ENCODE results near the gene AAK1.
"Not testable (repeated sequence)": the region's sequence is repeated elsewhere in the genome, so short reads cannot be mapped to it uniquely, and the experiment has no call there.

AAK1 gene

DNA sequence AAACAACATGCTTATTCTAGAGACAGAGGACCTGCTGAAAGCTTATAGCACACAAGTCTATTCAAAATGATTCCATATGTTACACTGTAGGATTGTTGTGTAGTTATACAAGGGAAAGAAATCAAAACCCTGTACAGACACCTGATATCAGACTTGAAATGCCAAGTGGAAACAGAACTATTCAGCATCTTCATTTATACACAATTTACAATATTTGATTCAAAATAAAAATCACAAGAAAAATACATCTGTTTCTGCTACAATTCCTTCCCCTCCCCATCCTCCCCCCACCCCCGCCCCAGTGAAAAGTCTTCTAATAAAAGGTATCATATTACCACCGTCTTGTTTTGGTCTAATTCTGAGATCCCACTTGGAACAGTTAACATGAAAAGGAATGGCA, 168.9 kb downstream of the AAK1 start:
- no peak for DNase-seq

DNA sequence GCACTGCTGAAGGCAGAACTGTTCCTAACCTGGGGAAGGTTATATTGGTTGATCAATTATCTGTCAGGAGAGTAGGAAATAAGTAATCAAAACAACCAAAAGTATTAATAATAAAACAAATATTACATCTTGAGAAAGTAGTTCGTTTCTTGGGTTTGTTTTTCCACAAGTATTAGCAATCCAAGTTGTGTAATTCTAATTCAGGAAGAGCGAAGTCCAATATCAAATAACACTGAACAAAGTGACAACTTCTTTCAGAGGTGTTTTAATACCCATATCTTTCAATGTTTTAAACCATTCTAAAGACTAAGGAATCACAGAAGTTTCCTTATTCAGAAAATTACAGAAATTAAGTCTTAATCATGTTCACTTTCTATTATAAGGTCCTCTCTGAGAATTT, 171.7 kb downstream of the AAK1 start:
- DNase-seq: no peak

DNA sequence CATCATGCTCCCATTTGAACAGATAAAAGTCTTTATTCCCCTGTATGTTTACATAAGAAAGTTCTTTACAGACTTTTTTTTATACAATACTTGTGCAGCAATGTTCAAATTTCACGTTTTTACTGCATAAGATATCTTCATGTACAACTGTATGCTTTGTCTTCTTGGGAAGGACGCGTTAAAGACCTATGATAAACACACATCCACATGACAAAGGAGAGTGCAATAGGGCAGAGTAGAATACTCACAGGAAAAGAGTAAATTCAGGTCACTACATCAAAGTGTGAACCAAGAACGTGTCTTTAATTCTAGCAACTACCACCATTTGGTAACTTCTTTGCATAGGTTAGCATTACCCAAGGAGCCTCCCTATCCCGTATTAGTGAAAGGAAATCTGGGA, 172.6 kb downstream of the AAK1 start:
- no peak for DNase-seq

GRCh38 chr2:69469784-69470183, 173.8 kb downstream of the AAK1 start:
- no peak for DNase-seq

DNA sequence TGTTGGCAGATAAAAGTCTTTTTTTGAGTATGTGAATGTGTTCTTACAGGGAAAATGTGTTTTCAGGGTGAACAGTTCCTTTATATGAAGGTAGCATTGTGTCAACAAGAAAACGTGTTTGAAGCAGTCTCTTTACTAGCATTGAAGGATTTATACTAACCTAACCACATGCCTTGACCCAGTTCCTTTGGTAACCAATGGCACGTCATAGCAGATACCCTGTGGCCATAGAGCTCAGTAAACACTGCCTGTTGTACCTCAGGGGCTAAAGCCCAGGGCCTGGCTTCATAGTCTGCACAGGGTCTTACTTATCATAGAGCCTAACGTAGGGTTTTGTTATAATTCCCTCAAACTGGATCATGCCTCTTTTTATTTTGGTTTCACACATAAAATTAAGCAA, 174.2 kb downstream of the AAK1 start:
- no peak for DNase-seq

DNA sequence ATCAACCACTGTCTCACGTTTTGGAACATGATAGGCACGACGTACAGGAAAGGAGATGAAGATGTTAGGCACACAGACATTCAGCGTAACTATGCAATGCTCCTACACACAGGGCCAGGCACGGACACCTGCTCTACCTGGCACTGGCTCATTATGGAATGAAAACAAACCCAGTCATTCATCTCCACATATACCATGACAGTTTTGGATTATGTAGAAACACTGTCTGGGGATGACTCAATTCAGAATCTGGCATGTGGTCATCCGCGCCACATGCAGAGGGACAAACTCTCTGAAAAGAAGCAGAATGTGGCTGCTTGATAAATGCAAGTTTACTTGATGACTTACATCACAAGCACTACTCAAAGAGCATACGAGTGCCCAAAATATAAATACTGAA, 176.8 kb downstream of the AAK1 start:
- no peak for DNase-seq

DNA sequence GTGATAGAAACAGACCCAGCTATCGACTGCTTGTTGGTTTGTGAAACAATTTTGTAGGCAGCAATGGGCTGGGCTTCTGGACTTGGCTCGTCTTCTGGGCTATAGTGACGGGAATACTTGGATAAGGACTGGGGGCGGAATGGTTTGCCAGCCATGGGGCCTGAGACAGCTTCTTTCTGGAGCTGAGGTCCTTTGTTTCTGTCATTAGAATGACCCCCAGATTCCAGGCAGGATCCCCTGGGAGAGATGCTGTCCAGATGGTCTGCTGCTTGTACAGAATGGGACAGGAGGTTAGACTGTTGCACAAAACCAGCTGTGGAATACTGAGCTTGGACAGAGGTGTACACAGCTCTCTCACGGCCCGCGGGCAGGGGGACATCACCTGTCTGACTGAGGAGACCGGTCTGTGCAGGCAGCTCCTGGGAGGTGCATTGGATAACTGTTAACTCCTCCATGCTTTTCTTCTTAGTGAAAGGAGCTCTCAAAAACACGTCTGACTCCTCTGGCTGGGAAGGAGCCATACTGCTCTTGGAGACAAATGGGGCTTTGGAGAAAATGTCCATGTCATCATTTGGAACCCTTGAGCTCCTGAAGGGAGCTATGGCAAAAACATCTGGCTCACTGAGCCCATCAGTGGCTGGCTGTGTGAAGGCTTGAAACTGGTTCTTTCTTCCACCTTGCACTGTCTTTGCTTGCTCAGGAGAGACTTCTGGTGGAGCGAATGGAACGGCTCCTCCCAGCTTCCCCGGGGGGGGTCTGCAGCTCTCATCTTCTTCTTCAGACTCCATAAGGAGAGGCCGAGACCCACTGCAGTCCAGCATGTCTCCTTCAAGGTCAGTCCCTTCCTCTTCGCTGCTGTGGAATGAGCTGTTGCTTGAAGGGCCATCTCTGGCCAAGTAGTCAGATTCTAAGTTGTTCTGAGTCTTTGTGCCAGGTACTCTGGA, 177.8 kb downstream of the AAK1 start:
- DNase-seq: no peak

DNA sequence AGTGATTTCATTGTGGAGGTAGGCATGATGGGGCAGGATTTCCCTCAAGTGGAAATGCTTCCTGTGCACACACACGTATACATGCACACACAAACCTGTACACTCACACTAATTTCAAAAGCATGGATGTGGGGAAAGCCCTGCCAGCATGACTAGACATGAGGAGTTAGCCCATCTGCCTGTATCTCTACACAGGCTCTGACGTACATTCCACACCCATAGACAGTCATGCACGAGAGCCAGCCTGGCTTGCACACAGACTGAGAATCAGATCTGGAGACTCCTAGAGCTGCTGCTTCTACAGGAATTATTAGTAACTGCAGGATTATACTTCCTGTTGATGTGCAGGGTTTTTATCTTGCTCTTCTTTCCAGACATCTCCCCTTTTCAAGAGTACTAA, 179.0 kb downstream of the AAK1 start:
- DNase-seq: no peak

DNA sequence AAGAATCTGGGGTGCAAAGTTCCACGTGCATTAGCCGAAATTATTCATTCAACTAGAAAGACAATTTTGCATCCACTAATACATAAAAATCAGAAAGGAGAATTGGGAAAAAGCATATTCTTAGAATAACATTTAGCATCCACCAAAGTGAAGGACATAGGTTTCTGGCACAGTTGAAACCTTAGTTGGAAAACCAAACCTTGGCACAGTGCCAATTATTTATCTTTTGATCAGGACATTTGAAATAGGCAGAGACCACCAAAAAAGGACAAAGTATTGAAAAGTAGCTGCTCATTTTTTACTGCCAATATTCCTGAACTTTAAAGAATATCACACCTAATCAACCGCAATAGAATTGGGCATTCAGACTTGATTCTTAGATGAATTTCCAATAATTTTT, 180.8 kb downstream of the AAK1 start:
- no peak for DNase-seq

DNA sequence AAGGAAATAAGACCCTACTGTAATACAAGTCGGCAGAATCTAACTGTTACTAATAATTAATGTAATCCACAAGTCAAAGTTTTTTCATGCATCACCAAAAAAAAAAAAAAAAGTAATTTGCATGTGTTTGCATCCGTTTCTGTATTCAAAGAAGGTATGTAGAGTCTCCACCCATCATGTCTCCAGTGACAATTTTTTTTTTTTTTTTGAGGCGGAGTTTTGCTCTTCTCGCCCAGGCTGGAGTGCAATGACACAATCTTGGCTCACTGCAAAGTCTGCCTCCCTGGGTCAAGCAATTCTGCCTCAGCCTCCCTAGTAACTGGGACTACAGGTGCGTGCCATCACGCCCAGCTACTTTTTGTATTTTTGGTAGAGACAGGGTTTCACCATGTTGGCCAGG, 182.1 kb downstream of the AAK1 start:
- no peak for DNase-seq

DNA sequence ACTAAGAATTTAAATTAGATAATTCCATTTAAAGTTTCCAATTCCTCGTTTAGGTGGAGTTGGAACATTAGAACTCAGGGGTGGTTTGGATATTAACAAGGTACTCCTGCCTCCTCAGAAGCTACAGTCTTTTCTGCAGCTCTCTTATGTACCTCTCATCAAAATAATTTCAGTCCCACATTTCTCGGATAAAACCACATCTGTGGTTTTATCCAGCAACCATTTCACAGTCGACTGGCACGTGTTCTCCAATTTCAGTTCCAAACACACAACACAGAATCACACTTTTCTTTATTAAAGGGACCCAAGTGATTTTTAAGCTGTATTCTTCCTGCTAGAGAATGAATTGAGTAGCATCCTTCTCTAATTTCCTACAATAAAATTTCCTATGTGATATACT, 183.6 kb downstream of the AAK1 start:
- no peak for DNase-seq

- no peak for DNase-seq
These were observed 186.5 kb downstream of the AAK1 start for GRCh38 chr2:69456950-69457445.

GRCh38 chr2:69456154-69456553, 187.4 kb downstream of the AAK1 start:
- no peak for DNase-seq

GRCh38 chr2:69454976-69455375, 188.6 kb downstream of the AAK1 start:
- DNase-seq: no peak

- DNase-seq: no peak
These were observed 189.9 kb downstream of the AAK1 start for GRCh38 chr2:69453475-69454129.

DNA sequence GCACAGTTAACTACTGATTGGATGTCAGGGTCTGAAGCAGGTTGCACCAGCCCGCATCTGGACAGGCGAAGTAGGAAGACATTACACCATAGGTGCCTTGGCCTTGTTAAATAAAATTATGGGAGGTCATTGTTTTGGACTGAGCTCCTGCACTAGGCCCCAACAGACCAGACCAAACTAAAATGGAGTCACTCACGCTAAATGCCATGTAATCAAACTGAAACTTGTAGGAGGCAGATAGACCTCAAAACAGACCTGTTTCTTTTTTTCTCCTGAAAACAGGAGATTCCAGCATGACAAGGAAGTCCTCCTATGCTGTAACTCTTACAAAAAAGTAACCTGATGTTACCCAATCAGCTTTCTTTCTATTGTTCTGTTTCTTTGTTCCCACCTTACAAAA, 190.9 kb downstream of the AAK1 start:
- no peak for DNase-seq

- no peak for DNase-seq
These were observed 192.7 kb downstream of the AAK1 start for GRCh38 chr2:69450735-69451416.

- no peak for DNase-seq
These were observed 193.6 kb downstream of the AAK1 start for GRCh38 chr2:69449906-69450305.

DNA sequence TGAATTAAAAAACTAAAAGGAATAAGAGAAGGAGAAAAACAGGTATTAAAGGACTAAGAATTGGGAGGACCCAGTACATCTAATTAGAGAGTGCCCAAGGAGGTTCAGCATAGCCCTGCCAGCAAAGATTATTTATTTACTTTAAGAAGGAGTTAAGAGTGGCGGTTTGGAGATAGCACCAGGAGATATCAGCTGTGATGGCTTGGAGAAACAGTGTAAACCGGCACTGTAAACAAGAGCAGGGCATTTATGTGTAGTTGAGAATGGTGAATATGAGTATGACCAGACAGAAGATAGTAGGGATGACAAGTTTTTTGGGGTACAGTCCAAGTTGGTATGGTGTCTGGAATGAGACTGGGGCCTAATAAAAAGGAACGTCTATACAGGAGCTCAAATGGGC, 199.9 kb downstream of the AAK1 start:
- not testable (repeated sequence) for DNase-seq

DNA sequence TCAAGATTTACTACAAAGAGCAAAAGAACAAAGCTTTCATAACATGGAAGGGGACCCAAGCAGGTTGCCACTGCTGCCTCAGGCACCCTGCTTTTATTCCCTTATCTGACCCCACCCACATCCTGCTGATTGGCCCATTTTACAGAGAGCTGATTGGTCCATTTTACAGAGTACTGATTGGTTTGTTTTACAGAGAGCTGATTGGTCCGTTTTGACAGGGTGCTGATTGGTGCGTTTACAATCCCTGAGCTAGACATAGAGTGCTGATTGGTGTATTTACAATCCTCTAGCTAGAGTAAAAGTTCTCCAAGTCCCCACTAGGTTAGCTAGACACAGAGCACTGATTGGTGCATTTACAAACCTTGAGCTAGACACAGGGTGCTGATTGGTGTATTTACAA, 204.0 kb downstream of the AAK1 start:
- not testable (repeated sequence) for DNase-seq

DNA sequence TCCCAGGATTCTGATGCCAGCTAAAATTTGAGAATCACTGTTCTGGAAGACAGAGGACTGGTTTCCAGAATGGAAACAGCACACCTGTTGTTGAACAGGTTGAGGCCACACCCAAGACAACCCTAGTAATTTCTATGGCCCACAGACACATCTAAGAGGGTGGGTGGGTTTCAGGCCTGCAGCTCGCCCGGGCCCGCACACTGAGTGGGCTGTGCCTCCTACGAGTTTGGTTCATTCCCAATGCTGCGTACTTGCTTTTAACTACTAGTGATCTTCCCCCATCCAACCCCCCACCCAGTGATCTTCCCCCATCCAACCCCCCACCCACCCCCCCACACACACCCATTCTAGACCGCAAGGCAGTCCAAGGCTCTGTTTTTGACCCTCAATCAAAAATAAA, 205.0 kb downstream of the AAK1 start:
- no peak for DNase-seq

DNA sequence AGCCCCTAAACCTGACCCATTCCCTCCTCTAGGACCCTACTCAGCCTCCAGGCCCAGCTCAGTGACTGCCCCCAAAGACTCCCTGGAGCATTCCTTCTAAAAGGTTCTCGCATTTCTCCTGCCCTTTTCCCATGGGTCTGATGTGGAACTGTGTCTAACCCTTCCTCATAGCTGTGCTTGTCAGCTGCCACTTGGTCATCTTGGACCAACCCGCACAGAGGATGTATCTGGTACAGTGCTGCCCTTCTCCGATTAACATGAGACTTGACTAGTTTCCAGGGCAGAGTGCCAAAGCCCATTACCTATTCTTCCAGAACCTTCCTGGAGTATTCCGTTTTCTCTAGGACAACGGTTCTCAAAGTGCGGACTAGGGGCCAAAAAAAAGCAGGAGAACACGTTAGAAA, 205.8 kb downstream of the AAK1 start:
- DNase-seq: no peak

GRCh38 chr2:69436938-69437750, 206.4 kb downstream of the AAK1 start, which contains the start of gene NFU1:
Gene NFU1, minus strand, starts transcription at chr2:69437435. Its CDS starts 13 bp downstream, at chr2:69437422.
- peak; percentile 75 for DNase-seq
